ENCODE data around the gene PPP1R16B. TPM values are rescaled to one million over a fixed set of nuclear protein-coding genes. Genes with fewer than 3 reads are reported as not detected.

The PPP1R16B gene
- total and polyA plus RNA-seq, 10 of the 15 experiments (the other 5 are each of a cell fraction or from before 2014, with no cell fraction given): 13.4 to 90.2 (median 66.7) TPM

GRCh38 chr20:38839563-38839962 is 34.1 kb downstream of the PPP1R16B start:
- H4K20me1 ChIP-seq (ENCODE audit: control insufficient read depth, insufficient read depth): no peaks in the 10 kb centered on the region
- RAD21 ChIA-PET (ENCODE audit: unreplicated experiment): interaction anchor here (5.0 to 5.6 kb wide), 3 partner anchors 33 to 53 kb away, joined by 78 to 120 read pairs (median 80); partner anchors contain the start of gene PPP1R16B
- TF ChIP-seq ZNF24 (IDR thresholded peaks at IDR 0.05) (no peak), MYB (IDR thresholded peaks at IDR 0.05; ENCODE audit: borderline replicate concordance, low read depth, low read length) (no peak), E2F4 (IDR thresholded peaks at IDR 0.05; ENCODE audit: low read depth, low read length) (no peak), KDM1A (IDR thresholded peaks at IDR 0.05; ENCODE audit: borderline replicate concordance) (no peak)
- DNase-seq (ENCODE audit: low read depth, low spot score): no peak
- no peak overlapping the region for H3K4me3 ChIP-seq
- peaks cover 68% of the 10 kb centered on the region for H3K79me2 ChIP-seq (ENCODE audit: control insufficient read depth, insufficient read depth, low read length)
- H3K4me1 ChIP-seq (ENCODE audit: control insufficient read depth, insufficient read depth, low read length): peaks cover 68% of the 10 kb centered on the region
- no peaks in the 10 kb centered on the region; the same call in 2 of the 3 replicates for H3K9me3 ChIP-seq (replicated peaks; ENCODE audit: control insufficient read depth, insufficient read depth, low read length)
- CTCF ChIA-PET: interaction anchor here (0.7 to 9.6 kb wide), 5 partner anchors 20 to 104 kb away, joined by 3 to 160 read pairs (median 32); no protein-coding TSS in a partner anchor
- WGBS (ENCODE audit: insufficient coverage, insufficient replicate concordance, low lambda C conversion rate, missing lambda C conversion rate): 94% methylated on average over 4 of the region's 4 CpGs
- no peak for FAIRE-seq
- H2AFZ ChIP-seq (ENCODE audit: control insufficient read depth, low read depth, low read length): no peak overlapping the region
- in situ Hi-C loops (cut with MboI): no loop called here
- no peaks in the 10 kb centered on the region for H3K27me3 ChIP-seq (replicated peaks in 1 of 2; ENCODE audit: control insufficient read depth in 2 of 2, insufficient read depth in 2 of 2, low read length in 1 of 2)
- POLR2A ChIA-PET: interaction anchor here (1.1 to 1.8 kb wide), 3 partner anchors 21 to 33 kb away, joined by 3 to 9 read pairs (median 5); no protein-coding TSS in a partner anchor
- H3K4me2 ChIP-seq (ENCODE audit: control insufficient read depth, insufficient read depth): peak overlapping the region; percentile 18; the same call in 1 of the 2 replicates
- H3K36me3 ChIP-seq (ENCODE audit: control insufficient read depth in 2 of 2, insufficient read depth in 2 of 2, low read length in 1 of 2): peaks cover 22 to 32% of the 10 kb centered on the region in 2 experiments
- BruUV-seq (replicated peaks): TSS peak; percentile 10
- H3K27ac ChIP-seq (ENCODE audit: control insufficient read depth, insufficient read depth): peak overlapping the region; percentile 63
- SMC1A ChIA-PET (ENCODE audit: uncharacterized antibody, unreplicated experiment): interaction anchor here (0.6 to 13.8 kb wide), 6 partner anchors 16 to 52 kb away, joined by 3 to 187 read pairs (median 26); partner anchors contain the start of gene PPP1R16B
- intact Hi-C loops (cut with micrococcal nuclease; ENCODE audit: unreplicated experiment): no loop called here
- ATAC-seq: no peak
- H3K9ac ChIP-seq (ENCODE audit: control insufficient read depth, insufficient read depth, low read length): 0 out of 2 replicates have a peak overlapping the region, but pooled peaks have one; percentile 1

Measured in GM12878 (cell line).